ENCODE data around the gene USP36. TPM values are rescaled to one million over a fixed set of nuclear protein-coding genes. Genes with fewer than 3 reads are reported as not detected.

Gene USP36
- total RNA-seq, 2 experiments from 2014 or later = 489 to 494 TPM

GRCh38 chr17:78857266-78857665 is 16.7 kb upstream of the USP36 start:
- peaks cover 2% of the 10 kb centered on the region for H3K36me3 ChIP-seq (ENCODE audit: insufficient read depth, low read length)
- ATAC-seq (ENCODE audit: poor library complexity) (no peak), DNase-seq (no peak)
- intact Hi-C loops (cut with DNase I, micrococcal nuclease) = no loop called here
- POLR2A ChIA-PET = no interaction called here
- TF ChIP-seq, protein P1, sequence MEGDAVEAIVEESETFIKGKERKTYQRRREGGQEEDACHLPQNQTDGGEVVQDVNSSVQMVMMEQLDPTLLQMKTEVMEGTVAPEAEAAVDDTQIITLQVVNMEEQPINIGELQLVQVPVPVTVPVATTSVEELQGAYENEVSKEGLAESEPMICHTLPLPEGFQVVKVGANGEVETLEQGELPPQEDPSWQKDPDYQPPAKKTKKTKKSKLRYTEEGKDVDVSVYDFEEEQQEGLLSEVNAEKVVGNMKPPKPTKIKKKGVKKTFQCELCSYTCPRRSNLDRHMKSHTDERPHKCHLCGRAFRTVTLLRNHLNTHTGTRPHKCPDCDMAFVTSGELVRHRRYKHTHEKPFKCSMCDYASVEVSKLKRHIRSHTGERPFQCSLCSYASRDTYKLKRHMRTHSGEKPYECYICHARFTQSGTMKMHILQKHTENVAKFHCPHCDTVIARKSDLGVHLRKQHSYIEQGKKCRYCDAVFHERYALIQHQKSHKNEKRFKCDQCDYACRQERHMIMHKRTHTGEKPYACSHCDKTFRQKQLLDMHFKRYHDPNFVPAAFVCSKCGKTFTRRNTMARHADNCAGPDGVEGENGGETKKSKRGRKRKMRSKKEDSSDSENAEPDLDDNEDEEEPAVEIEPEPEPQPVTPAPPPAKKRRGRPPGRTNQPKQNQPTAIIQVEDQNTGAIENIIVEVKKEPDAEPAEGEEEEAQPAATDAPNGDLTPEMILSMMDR (IDR thresholded peaks at IDR 0.05) = no peak
- no peak overlapping the region for H3K27ac ChIP-seq (ENCODE audit: low read depth in 1 of 2, low read length in 2 of 2)
- H3K4me1 Mint-ChIP-seq (ENCODE audit: low read depth) = no peaks in the 10 kb centered on the region
- no peak overlapping the region for H3K27ac Mint-ChIP-seq
- no peaks in the 10 kb centered on the region for H3K27me3 ChIP-seq (ENCODE audit: control insufficient read depth in 1 of 2, insufficient read depth in 2 of 2, low read length in 2 of 2)
- H3K4me3 ChIP-seq (ENCODE audit: low read length) = no peak overlapping the region
- peaks cover 0 to 3% of the 10 kb centered on the region in 2 experiments for H3K9me3 ChIP-seq (ENCODE audit: control insufficient read depth in 1 of 2, insufficient read depth in 1 of 2, low read length in 2 of 2)
- H3K9me3 Mint-ChIP-seq = no peaks in the 10 kb centered on the region
- H3K4me3 Mint-ChIP-seq = no peak overlapping the region
- CTCF ChIA-PET = interaction anchor here (0.5 kb wide), 1 partner anchor 172 kb away, joined by 3 read pairs; no protein-coding TSS in a partner anchor
- H3K36me3 Mint-ChIP-seq (ENCODE audit: low read depth) = no peaks in the 10 kb centered on the region
- no peaks in the 10 kb centered on the region for H3K4me1 ChIP-seq (ENCODE audit: insufficient read depth, low read length)
- H3K27me3 Mint-ChIP-seq = no peaks in the 10 kb centered on the region

- H3K36me3 ChIP-seq (ENCODE audit: insufficient read depth, low read length) = peaks cover 2% of the 10 kb centered on the region
- no peaks in the 10 kb centered on the region for H3K27me3 ChIP-seq (ENCODE audit: control insufficient read depth in 1 of 2, insufficient read depth in 2 of 2, low read length in 2 of 2)
- H3K4me1 ChIP-seq (ENCODE audit: insufficient read depth, low read length) = no peaks in the 10 kb centered on the region
- ChIA-PET CTCF (no interaction called here), POLR2A (no interaction called here)
- H3K27ac Mint-ChIP-seq = no peak overlapping the region
- TF ChIP-seq, protein P1 (IDR thresholded peaks at IDR 0.05) = no peak
- ATAC-seq (ENCODE audit: poor library complexity) = no peak
- peaks cover 0 to 3% of the 10 kb centered on the region in 2 experiments for H3K9me3 ChIP-seq (ENCODE audit: control insufficient read depth in 1 of 2, insufficient read depth in 1 of 2, low read length in 2 of 2)
- H3K27ac ChIP-seq (ENCODE audit: low read depth in 1 of 2, low read length in 2 of 2) = no peak overlapping the region
- intact Hi-C loops (cut with DNase I, micrococcal nuclease) = no loop called here
- no peaks in the 10 kb centered on the region for H3K36me3 Mint-ChIP-seq (ENCODE audit: low read depth)
- H3K4me1 Mint-ChIP-seq (ENCODE audit: low read depth) = no peaks in the 10 kb centered on the region
- no peak overlapping the region for H3K4me3 Mint-ChIP-seq
- H3K27me3 Mint-ChIP-seq = no peaks in the 10 kb centered on the region
- no peak for DNase-seq
- no peaks in the 10 kb centered on the region for H3K9me3 Mint-ChIP-seq
- H3K4me3 ChIP-seq (ENCODE audit: low read length) = no peak overlapping the region
These were observed 15.0 kb upstream of the USP36 start for GRCh38 chr17:78855561-78856165.

DNA sequence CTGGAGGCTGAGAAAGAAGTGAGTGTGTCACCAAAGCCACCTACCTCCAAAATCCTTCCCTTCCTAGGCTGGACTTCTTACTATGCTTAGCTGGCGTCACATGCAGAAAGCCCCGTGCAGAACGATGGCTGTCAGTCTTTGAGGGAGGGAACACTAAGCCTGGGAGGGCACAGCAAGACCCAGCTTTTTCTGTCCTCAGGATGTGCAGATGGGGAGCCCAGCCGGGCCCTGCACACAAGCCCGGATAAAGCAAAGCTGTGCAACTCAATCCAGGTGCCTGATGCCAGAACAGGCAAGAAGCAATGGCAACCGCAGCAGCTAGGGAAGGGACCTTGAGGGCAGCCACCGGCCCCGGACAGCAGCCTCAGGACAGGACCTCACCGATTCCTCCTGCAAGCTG is 13.9 kb upstream of the USP36 start:
- ChIA-PET CTCF (no interaction called here), POLR2A (no interaction called here)
- H3K27ac ChIP-seq (ENCODE audit: low read depth in 1 of 2, low read length in 2 of 2) = no peak overlapping the region
- ATAC-seq (ENCODE audit: poor library complexity) = no peak
- Mint-ChIP-seq H3K27me3 (no peaks in the 10 kb centered on the region), H3K4me3 (no peak overlapping the region), H3K36me3 (ENCODE audit: low read depth) (no peaks in the 10 kb centered on the region), H3K27ac (no peak overlapping the region), H3K9me3 (no peaks in the 10 kb centered on the region), H3K4me1 (ENCODE audit: low read depth) (no peaks in the 10 kb centered on the region)
- H3K9me3 ChIP-seq (ENCODE audit: control insufficient read depth in 1 of 2, insufficient read depth in 1 of 2, low read length in 2 of 2) = peaks cover 0 to 3% of the 10 kb centered on the region in 2 experiments
- TF ChIP-seq, protein P1 (IDR thresholded peaks at IDR 0.05) = no peak
- no peak for DNase-seq
- intact Hi-C loops (cut with DNase I, micrococcal nuclease) = no loop called here
- H3K4me1 ChIP-seq (ENCODE audit: insufficient read depth, low read length) = no peaks in the 10 kb centered on the region
- no peak overlapping the region for H3K4me3 ChIP-seq (ENCODE audit: low read length)
- no peaks in the 10 kb centered on the region for H3K27me3 ChIP-seq (ENCODE audit: control insufficient read depth in 1 of 2, insufficient read depth in 2 of 2, low read length in 2 of 2)
- peaks cover 2% of the 10 kb centered on the region for H3K36me3 ChIP-seq (ENCODE audit: insufficient read depth, low read length)

Data from CD4-positive, alpha-beta T cell (primary cell).